GM21723 (cell line): ENCODE results near the gene NYAP2.

Experiments
- ATAC-seq: cut with Tn5 transposase; IDR thresholded peaks from one replicate; pipeline ENCODE4 v1.9.1; 2021; ENCODE audit warnings: mild to moderate bottlenecking, moderate library complexity; ENCODE audit not compliant: unreplicated experiment

NYAP2 gene

GRCh38 chr2:225399504-225399903 is at the start of gene NYAP2:
TSS of gene NYAP2 (plus strand) at chr2:225399710. CDS start at chr2:225408881, 9,171 bp downstream.
- no peak for ATAC-seq

GRCh38 chr2:225353579-225354085 is 45.9 kb upstream of the NYAP2 start:
- no peak for ATAC-seq

- ATAC-seq, result no peak
Measured at GRCh38 chr2:225354281-225354774, 45.2 kb upstream of the NYAP2 start.

GRCh38 chr2:225355788-225356187 is 43.7 kb upstream of the NYAP2 start:
- ATAC-seq, result no peak

GRCh38 chr2:225366731-225367130 is 32.8 kb upstream of the NYAP2 start:
- no peak for ATAC-seq

- no peak for ATAC-seq
Measured at GRCh38 chr2:225367482-225367881, 32.0 kb upstream of the NYAP2 start.

- no peak for ATAC-seq
Measured at GRCh38 chr2:225378984-225379383, 20.5 kb upstream of the NYAP2 start.

GRCh38 chr2:225379856-225380255 is 19.7 kb upstream of the NYAP2 start:
- ATAC-seq, result no peak

GRCh38 chr2:225381609-225382008 is 17.9 kb upstream of the NYAP2 start:
- ATAC-seq, result no peak

- no peak for ATAC-seq
Measured at GRCh38 chr2:225398372-225398771, 1.1 kb upstream of the NYAP2 start.

- ATAC-seq, result no peak
Measured at GRCh38 chr2:225400060-225400511, 576 bp downstream of the NYAP2 start.

- ATAC-seq, result no peak
Measured at GRCh38 chr2:225400546-225401400, 1.3 kb downstream of the NYAP2 start.

GRCh38 chr2:225402210-225402776 is 2.8 kb downstream of the NYAP2 start:
- no peak for ATAC-seq

- no peak for ATAC-seq
Measured at GRCh38 chr2:225411452-225411851, 11.9 kb downstream of the NYAP2 start.

- no peak for ATAC-seq
Measured at GRCh38 chr2:225413786-225414185, 14.3 kb downstream of the NYAP2 start.

- ATAC-seq, result no peak
Measured at GRCh38 chr2:225414902-225415301, 15.4 kb downstream of the NYAP2 start.

GRCh38 chr2:225415341-225415740 is 15.8 kb downstream of the NYAP2 start:
- no peak for ATAC-seq

GRCh38 chr2:225415792-225416191 is 16.3 kb downstream of the NYAP2 start:
- no peak for ATAC-seq

- no peak for ATAC-seq
Measured at GRCh38 chr2:225416616-225417367, 17.3 kb downstream of the NYAP2 start.

- no peak for ATAC-seq
Measured at GRCh38 chr2:225419033-225419432, 19.5 kb downstream of the NYAP2 start.

GRCh38 chr2:225422145-225422544 is 22.6 kb downstream of the NYAP2 start:
- ATAC-seq, result no peak
